Upper lobe of left lung (tissue), 6 donors: ENCODE data around the gene NIFK. TPM values are rescaled to one million over a fixed set of nuclear protein-coding genes. Genes with fewer than 3 reads are reported as not detected.
"Not testable (repeated sequence)": the region's sequence is repeated elsewhere in the genome, so short reads cannot be mapped to it uniquely, and the experiment has no call there.

ENCODE experiments used
- ATAC-seq, 2 donors: fragments of 200-7000 bp; cut with Tn5 transposase; one replicate each; pipeline ENCODE4 v1.9.1; 2022; ENCODE audit warnings: mild to moderate bottlenecking in 2 of 2, moderate library complexity in 2 of 2; ENCODE audit not compliant: low FRiP score in 2 of 2
- DNase-seq, 2 donors: peaks; one replicate each; pipeline ENCODE4 v3.0.0-alpha.2; 2019 to 2020
- H3K27ac ChIP-seq, 4 donors: fragments of 200-600 bp; sonication (generic); one replicate each; pipeline ENCODE4 v1.5.1; 2016 to 2019
- H3K27me3 ChIP-seq, 4 donors: fragments of 200-600 bp; sonication (generic); one replicate each; pipeline ENCODE4 v1.5.1; 2017 to 2019
- H3K36me3 ChIP-seq, 4 donors: fragments of 200-600 bp; sonication (generic); one replicate each; pipeline ENCODE4 v1.5.1; 2016 to 2019
- H3K4me1 ChIP-seq, 4 donors: fragments of 200-600 bp; sonication (generic); one replicate each; pipeline ENCODE4 v1.5.1; 2018 to 2019
- H3K4me3 ChIP-seq, 4 donors: fragments of 200-600 bp; sonication (generic); one replicate each; pipeline ENCODE4 v1.5.1; 2017 to 2019; ENCODE audit warnings: mild to moderate bottlenecking in 2 of 4, moderate library complexity in 1 of 4
- H3K9me3 ChIP-seq, 4 donors: fragments of 200-600 bp; sonication (generic); one replicate each; pipeline ENCODE4 v1.5.1; 2018 to 2019
- CTCF ChIP-seq, 6 experiments: fragments of 450-650 bp in 4 of 6; fragments of 200-600 bp in 2 of 6; sonication (generic) in 2 of 6; IDR thresholded peaks; one replicate each; pipeline ENCODE4 v1.5.1; 2016 to 2019; ENCODE audit warnings: antibody characterized with exemption in 6 of 6
- EP300 ChIP-seq, 4 donors: sonication (generic); formaldehyde crosslinking; IDR thresholded peaks; one replicate each; pipeline ENCODE4 v1.5.1; 2017; ENCODE audit warnings: antibody characterized with exemption in 4 of 4, control low read depth in 2 of 4
- POLR2A ChIP-seq, 4 donors: fragments of 450-650 bp; IDR thresholded peaks; one replicate each; pipeline ENCODE4 v1.5.1; 2016 to 2017; ENCODE audit warnings: antibody characterized with exemption in 4 of 4, mild to moderate bottlenecking in 2 of 4
- POLR2AphosphoS5 ChIP-seq, 2 donors: sonication (generic); formaldehyde crosslinking; IDR thresholded peaks; one replicate each; pipeline ENCODE4 v1.5.1; 2017; ENCODE audit warnings: antibody characterized with exemption in 2 of 2
- WGBS, 2 donors: methylation state at CpG; one replicate each; pipeline ENCODE4 v1.1.5; 2017 to 2018; 5-methylcytosine and 5-hydroxymethylcytosine counted together
- total RNA-seq, 6 donors: library from RNA; depleted of rRNA in 4 of 6; stranded (reverse); fragments of >200 nt in 4 of 6; gene quantifications; one replicate each; pipeline versions ENCODE4 v1.1.0 to v1.2.1, GENCODE V29; 2016 to 2021
- donor health status: DM: no; HTN: no; CAD: no; lungs with moderate emphysema.
- donor health status: DM: no; HTN: yes; CAD: no; lungs with severe emphysema.

NIFK gene
- total RNA-seq, 6 donors from 2014 or later, result 10.8 to 57.6 (median 27.4) TPM

- no peaks in the 10 kb centered on the region for H3K27me3 ChIP-seq
Observed at GRCh38 chr2:121697108-121697631, 39.5 kb downstream of the NIFK start.

GRCh38 chr2:121696410-121696930, 40.2 kb downstream of the NIFK start:
- no peaks in the 10 kb centered on the region for H3K27me3 ChIP-seq
- H3K27ac ChIP-seq, result peak overlapping the region in 3 of 4 donors; percentile 42 to 80 (median 53)
- peaks cover 9 to 36% (median 30%) of the 10 kb centered on the region in 4 donors for H3K4me1 ChIP-seq
- TF ChIP-seq CTCF (IDR thresholded peaks at IDR 0.05) (no peak), POLR2A (IDR thresholded peaks at IDR 0.05) (no peak), EP300 (IDR thresholded peaks at IDR 0.05) (no peak), POLR2AphosphoS5 (IDR thresholded peaks at IDR 0.05) (no peak)
- DNase-seq (no peak), ATAC-seq (no peak)
- WGBS, 2 donors, result 85 to 86% methylated on average over 6 to 7 of the region's 7 CpGs
- no peaks in the 10 kb centered on the region for H3K9me3 ChIP-seq
- no peak overlapping the region for H3K4me3 ChIP-seq
- no peaks in the 10 kb centered on the region for H3K36me3 ChIP-seq

More at GRCh38 chr2:121697108-121697631, 39.5 kb downstream of the NIFK start:
- ATAC-seq (peak in 1 of 2 donors; percentile 67), DNase-seq (peak in 1 of 2 donors; percentile 47)
- Histone ChIP-seq H3K27ac (peak overlapping the region; percentile 11 to 80 (median 48)), H3K9me3 (no peaks in the 10 kb centered on the region), H3K4me1 (peaks cover 9 to 36% (median 30%) of the 10 kb centered on the region in 4 donors), H3K4me3 (no peak overlapping the region), H3K36me3 (no peaks in the 10 kb centered on the region)
- no peak for TF ChIP-seq POLR2A (IDR thresholded peaks at IDR 0.05)
- TF ChIP-seq POLR2AphosphoS5 (IDR thresholded peaks at IDR 0.05), result no peak
- no peak for TF ChIP-seq EP300 (IDR thresholded peaks at IDR 0.05)
- TF ChIP-seq CTCF (IDR thresholded peaks at IDR 0.05), result no peak
- WGBS, 2 donors, result 28 to 44% methylated on average over 4 of the region's 4 CpGs

- Histone ChIP-seq H3K36me3 (no peaks in the 10 kb centered on the region), H3K9me3 (no peaks in the 10 kb centered on the region), H3K4me3 (no peak overlapping the region), H3K4me1 (peaks cover 9 to 34% (median 30%) of the 10 kb centered on the region in 4 donors), H3K27ac (no peak overlapping the region), H3K27me3 (no peaks in the 10 kb centered on the region)
- WGBS, 2 donors, result 78 to 79% methylated on average over 2 of the region's 2 CpGs
- DNase-seq (no peak), ATAC-seq (no peak)
- no peak for TF ChIP-seq EP300 (IDR thresholded peaks at IDR 0.05)
- TF ChIP-seq POLR2AphosphoS5 (IDR thresholded peaks at IDR 0.05), result no peak
- TF ChIP-seq POLR2A (IDR thresholded peaks at IDR 0.05), result no peak
- no peak for TF ChIP-seq CTCF (IDR thresholded peaks at IDR 0.05)
Observed at GRCh38 chr2:121695171-121695451, 41.6 kb downstream of the NIFK start.

GRCh38 chr2:121694398-121695170, 42.1 kb downstream of the NIFK start:
- H3K4me3 ChIP-seq, result no peak overlapping the region
- H3K4me1 ChIP-seq, result peaks cover 11 to 30% (median 25%) of the 10 kb centered on the region in 4 donors
- 83 to 86% methylated on average over 6 of the region's 6 CpGs for WGBS, 2 donors
- H3K9me3 ChIP-seq, result no peaks in the 10 kb centered on the region
- no peaks in the 10 kb centered on the region for H3K36me3 ChIP-seq
- no peak for TF ChIP-seq CTCF (IDR thresholded peaks at IDR 0.05)
- no peak for TF ChIP-seq EP300 (IDR thresholded peaks at IDR 0.05)
- TF ChIP-seq POLR2AphosphoS5 (IDR thresholded peaks at IDR 0.05), result no peak
- TF ChIP-seq POLR2A (IDR thresholded peaks at IDR 0.05), result no peak
- H3K27ac ChIP-seq, result no peak overlapping the region
- DNase-seq, result peak in 1 of 2 donors; percentile 27
- no peaks in the 10 kb centered on the region for H3K27me3 ChIP-seq
- no peak for ATAC-seq

GRCh38 chr2:121690572-121690971, 46.1 kb downstream of the NIFK start:
- H3K27ac ChIP-seq, H3K36me3 ChIP-seq, H3K4me3 ChIP-seq, H3K27me3 ChIP-seq, ATAC-seq, H3K4me1 ChIP-seq, H3K9me3 ChIP-seq, DNase-seq: not testable (repeated sequence)
- WGBS, 2 donors, result 98 to 100% methylated on average over 3 of the region's 3 CpGs
